ENCODE measurements around the gene LDAH. TPM values are rescaled to one million over a fixed set of nuclear protein-coding genes. Genes with fewer than 3 reads are reported as not detected.

Gene LDAH
- total RNA-seq, 1 donor from 2014 or later = 18.3 TPM

DNA sequence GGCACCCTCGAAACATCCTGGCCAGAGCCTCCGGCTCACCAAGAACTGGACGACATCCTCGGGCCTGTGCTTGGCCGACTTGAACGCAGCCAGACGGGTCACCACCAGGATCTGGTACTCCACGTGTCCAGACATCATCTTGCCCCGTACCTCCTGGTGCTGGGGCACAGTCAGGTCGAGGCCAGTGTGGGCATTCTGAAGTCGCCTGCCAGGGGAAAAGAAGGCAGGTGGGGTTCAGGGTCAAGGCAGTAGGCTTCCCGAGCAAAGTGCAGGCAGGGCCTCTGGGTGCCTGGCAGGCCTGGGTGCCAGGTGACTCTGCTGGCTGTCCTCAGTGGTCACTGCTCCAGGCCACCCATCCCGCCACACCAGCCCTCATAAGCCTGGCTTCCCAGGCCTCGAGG is 177.6 kb downstream of the LDAH start:
- no peak for ATAC-seq
- H3K4me1 ChIP-seq = peaks cover 39% of the 10 kb centered on the region
- H3K36me3 ChIP-seq = peaks cover 53% of the 10 kb centered on the region
- DNase-seq = no peak
- no peak overlapping the region for H3K4me3 ChIP-seq
- H3K27me3 ChIP-seq (ENCODE audit: low read depth) = no peaks in the 10 kb centered on the region
- intact Hi-C loops (cut with DNase I) = no loop called here
- no peak overlapping the region for H3K27ac ChIP-seq
- TF ChIP-seq, protein P1, sequence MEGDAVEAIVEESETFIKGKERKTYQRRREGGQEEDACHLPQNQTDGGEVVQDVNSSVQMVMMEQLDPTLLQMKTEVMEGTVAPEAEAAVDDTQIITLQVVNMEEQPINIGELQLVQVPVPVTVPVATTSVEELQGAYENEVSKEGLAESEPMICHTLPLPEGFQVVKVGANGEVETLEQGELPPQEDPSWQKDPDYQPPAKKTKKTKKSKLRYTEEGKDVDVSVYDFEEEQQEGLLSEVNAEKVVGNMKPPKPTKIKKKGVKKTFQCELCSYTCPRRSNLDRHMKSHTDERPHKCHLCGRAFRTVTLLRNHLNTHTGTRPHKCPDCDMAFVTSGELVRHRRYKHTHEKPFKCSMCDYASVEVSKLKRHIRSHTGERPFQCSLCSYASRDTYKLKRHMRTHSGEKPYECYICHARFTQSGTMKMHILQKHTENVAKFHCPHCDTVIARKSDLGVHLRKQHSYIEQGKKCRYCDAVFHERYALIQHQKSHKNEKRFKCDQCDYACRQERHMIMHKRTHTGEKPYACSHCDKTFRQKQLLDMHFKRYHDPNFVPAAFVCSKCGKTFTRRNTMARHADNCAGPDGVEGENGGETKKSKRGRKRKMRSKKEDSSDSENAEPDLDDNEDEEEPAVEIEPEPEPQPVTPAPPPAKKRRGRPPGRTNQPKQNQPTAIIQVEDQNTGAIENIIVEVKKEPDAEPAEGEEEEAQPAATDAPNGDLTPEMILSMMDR (IDR thresholded peaks at IDR 0.05) = no peak
- no peaks in the 10 kb centered on the region for H3K9me3 ChIP-seq

DNA sequence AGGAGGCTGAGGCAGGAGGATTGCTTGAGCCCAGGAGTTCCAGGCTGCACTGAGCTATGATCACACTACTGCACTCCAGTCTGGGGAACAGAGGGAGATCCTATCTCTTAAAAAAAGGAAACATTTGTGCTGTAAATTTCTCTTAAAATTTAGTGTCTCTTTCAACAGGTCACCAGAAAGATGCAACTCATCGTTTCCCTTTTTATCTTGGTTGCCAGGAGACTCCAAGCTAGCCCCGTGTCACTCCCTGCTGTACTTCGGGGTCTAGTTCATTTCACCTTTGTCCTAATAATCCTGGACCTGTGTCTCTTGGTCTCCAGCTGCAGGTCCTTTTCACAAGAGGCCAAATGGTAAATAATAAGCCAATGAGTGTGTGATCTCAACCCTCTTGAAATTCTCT is 179.1 kb downstream of the LDAH start:
- intact Hi-C loops (cut with DNase I) = no loop called here

DNA sequence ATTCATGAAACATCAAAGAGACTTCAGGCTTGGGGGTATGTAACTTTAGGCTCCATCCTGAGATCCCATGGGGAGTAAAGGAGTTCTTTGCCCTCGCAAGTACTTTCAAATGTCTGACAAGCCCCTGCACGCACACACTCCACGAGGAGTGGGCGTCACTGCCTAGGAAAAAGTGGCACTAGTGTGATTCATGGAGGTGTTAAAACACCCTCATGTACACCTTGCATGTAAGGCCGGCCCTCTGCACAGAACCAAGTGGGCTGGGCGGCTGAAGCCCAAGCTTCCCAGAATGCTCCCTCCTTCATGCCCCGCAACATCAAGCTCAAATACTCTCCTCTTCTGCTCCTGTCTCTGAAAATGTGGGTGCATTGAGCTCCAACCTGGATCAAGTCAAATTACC is 179.8 kb downstream of the LDAH start:
- Histone ChIP-seq H3K36me3 (peaks cover 75% of the 10 kb centered on the region), H3K27ac (no peak overlapping the region), H3K9me3 (no peaks in the 10 kb centered on the region), H3K4me1 (peaks cover 22% of the 10 kb centered on the region), H3K4me3 (no peak overlapping the region), H3K27me3 (ENCODE audit: low read depth) (no peaks in the 10 kb centered on the region)
- TF ChIP-seq, protein P1 (IDR thresholded peaks at IDR 0.05) = no peak
- no peak for ATAC-seq
- DNase-seq = no peak
- intact Hi-C loops (cut with DNase I) = no loop called here

More for the DNA sequence above, 179.1 kb downstream of the LDAH start:
- Histone ChIP-seq H3K27me3 (ENCODE audit: low read depth) (no peaks in the 10 kb centered on the region), H3K27ac (no peak overlapping the region), H3K36me3 (peaks cover 67% of the 10 kb centered on the region), H3K4me1 (peaks cover 24% of the 10 kb centered on the region), H3K9me3 (no peaks in the 10 kb centered on the region), H3K4me3 (no peak overlapping the region)
- ATAC-seq = peak in 1 of 2 donors; percentile 44
- TF ChIP-seq, protein P1 (IDR thresholded peaks at IDR 0.05) = no peak
- no peak for DNase-seq

DNA sequence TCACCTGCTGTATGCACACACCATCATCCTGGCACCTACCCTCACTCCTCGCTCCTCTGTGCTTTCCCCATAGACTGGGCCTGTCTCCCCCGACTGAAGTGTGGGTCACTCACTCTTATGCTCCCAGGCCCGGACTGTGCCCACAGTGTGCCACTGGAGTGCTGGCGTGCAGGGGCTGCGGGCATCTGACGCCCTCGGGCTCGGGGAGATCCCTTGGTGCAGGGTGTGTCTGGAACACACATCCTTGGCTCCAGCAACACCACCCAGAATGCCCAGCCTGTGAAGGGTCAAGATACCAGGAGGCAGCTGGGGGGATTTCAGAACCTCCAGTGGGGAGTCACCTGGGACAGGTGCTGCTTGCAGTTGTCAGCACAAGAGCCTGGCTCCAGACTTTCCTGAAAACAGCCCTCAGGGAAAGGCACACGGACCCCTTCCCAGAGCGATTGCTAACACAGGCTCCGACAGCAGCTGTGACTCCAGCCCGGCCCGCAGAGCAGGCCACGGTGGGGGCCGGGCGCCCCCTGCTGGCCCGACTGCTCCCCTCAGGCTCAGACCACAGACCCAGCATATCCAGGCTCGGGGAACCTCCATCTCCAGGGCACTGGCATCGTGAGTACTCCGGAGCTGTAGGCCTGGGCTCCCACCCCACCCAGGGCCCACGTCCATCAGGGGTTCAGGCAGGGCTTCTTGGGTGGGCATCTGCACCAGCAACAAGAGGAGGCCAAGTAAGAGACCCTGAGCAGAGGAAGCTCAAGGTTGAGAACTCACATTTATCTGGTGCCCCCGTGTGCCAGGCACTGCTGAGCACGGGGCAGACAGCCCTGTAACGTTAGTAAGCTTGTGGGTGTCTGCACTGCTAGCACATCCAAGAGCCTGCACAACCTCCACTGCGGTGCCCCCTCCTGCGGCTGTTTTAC is 180.6 kb downstream of the LDAH start:
- Histone ChIP-seq H3K4me1 (peaks cover 16% of the 10 kb centered on the region), H3K27me3 (ENCODE audit: low read depth) (no peaks in the 10 kb centered on the region), H3K4me3 (no peak overlapping the region), H3K9me3 (no peaks in the 10 kb centered on the region), H3K27ac (peak overlapping the region; percentile 11), H3K36me3 (peaks cover 82% of the 10 kb centered on the region)
- intact Hi-C loops (cut with DNase I) = no loop called here
- DNase-seq = peak; percentile 81
- ATAC-seq = peak; percentile 90
- TF ChIP-seq, protein P1 (IDR thresholded peaks at IDR 0.05) = peak; percentile 95

DNA sequence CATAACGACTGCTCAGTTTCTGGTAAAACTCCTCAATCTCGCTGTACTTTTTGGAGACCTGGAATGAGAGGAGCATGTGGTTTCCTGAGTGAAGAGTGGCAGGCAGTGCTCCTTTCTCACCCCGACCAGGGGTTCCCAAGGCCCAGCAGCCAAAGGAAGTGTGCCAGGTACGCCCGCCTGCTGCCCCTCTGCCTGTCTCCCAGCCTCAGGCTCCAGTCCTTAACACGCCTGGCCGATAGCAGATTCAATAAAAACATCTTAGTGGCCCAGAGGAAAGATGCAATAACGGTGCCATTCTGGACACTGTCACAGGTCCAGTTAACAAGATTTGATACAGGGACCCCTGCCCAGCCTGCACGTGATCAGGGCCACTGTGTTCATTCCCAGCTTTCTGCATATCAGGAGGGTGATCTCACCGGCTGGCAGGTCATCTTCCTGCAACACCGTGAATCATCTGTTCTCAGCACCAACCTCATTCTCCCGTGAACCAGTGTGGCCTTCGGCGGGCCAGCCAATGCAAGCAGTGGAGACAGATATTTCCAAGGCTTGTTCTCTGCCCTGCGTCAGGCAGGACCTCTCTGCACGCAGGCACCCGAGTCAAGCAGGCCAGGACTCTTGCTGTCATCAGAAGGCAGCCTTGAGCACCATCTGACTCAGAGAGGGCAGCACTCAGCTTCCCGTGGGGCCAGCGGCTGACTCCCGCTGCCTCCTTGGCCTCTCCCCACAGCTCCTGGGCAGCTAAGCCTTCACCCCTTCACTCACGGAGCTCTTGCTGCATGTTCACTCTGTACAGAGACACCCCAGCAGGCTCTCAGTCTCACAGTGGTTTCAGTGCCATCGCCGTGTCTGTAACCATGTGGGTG is 181.5 kb downstream of the LDAH start:
- Histone ChIP-seq H3K4me1 (peaks cover 16% of the 10 kb centered on the region), H3K9me3 (no peaks in the 10 kb centered on the region), H3K4me3 (no peak overlapping the region), H3K36me3 (peaks cover 85% of the 10 kb centered on the region), H3K27ac (no peak overlapping the region), H3K27me3 (ENCODE audit: low read depth) (no peaks in the 10 kb centered on the region)
- DNase-seq = no peak
- intact Hi-C loops (cut with DNase I) = no loop called here
- TF ChIP-seq, protein P1 (IDR thresholded peaks at IDR 0.05) = no peak
- ATAC-seq = no peak
